Measurements from ENCODE around the gene ADAP2.
A peak's percentile ranks its signal among the peaks of the same experiment; 100 is the strongest.

Gene ADAP2

DNA sequence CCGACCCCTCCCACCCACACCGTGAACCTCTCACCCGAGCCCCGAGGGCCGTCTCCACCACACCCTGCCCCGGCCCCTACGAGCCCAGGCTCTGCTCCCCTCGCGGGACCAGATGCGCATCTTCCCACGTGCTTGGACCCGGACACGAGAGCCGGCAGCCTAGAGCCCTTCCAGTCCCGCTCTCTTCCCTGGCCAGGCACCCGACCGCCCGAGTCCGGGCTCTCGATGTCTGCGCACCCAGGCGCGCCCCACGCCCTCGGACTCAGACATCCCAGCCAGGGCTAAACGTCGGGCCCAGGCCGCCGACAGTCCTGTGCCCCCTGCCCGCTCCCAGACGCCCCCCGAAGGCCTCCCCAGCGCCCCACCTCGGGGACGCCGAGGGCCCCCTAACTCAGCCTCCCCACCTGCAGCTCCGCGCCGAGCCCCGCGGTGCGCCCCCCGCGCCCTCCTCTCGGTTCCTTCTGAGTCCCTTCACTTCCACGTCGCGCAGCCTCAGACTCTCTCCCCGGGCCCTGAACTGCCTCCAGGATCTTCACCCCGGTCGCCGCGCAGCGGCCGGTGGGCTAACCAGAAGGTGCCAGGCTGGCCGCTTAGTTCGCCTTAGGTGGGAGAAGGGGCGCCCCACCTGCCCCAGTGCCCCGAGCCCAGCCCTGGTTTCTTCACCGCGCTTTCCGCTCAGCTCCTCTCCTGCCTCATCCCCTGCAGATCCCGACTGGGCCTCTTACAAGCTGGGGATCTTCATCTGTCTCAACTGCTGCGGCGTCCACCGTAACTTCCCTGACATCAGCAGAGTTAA, 688 bp downstream of the ADAP2 start:
- TF ChIP-seq OVOL3 (tag by site-specific recombination; IDR thresholded peaks at IDR 0.05): no peak
- TF ChIP-seq, protein P1, sequence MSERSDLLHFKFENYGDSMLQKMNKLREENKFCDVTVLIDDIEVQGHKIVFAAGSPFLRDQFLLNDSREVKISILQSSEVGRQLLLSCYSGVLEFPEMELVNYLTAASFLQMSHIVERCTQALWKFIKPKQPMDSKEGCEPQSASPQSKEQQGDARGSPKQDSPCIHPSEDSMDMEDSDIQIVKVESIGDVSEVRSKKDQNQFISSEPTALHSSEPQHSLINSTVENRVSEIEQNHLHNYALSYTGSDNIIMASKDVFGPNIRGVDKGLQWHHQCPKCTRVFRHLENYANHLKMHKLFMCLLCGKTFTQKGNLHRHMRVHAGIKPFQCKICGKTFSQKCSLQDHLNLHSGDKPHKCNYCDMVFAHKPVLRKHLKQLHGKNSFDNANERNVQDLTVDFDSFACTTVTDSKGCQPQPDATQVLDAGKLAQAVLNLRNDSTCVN (tag by site-specific recombination; optimal IDR thresholded peaks at IDR 0.05): peak; percentile 9
- no peaks in the 10 kb centered on the region for H3K4me1 ChIP-seq (ENCODE audit: control insufficient read depth, insufficient read depth, low read length)
- H3K9me3 ChIP-seq (ENCODE audit: control insufficient read depth, insufficient read depth, low read depth, low read length): no peaks in the 10 kb centered on the region
- no peak overlapping the region; the same call in 1 of the 2 replicates for H3K27ac ChIP-seq (ENCODE audit: extremely low read depth, low read depth, low read length)
- POLR2A ChIA-PET: interaction anchor here (0.5 to 1.1 kb wide), 6 partner anchors 16 to 501 kb away, joined by 3 to 5 read pairs (median 4); no protein-coding TSS in a partner anchor
- CTCF ChIA-PET: interaction anchor here (0.5 kb wide), 1 partner anchor 798 kb away, joined by 5 read pairs; no protein-coding TSS in a partner anchor
- peaks cover 0 to 24% of the 10 kb centered on the region in 2 experiments; a peak in 2 of 3 replicates for H3K36me3 ChIP-seq (ENCODE audit: control insufficient read depth in 2 of 2, insufficient read depth in 1 of 2, low read length in 2 of 2)
- H3K4me3 ChIP-seq (ENCODE audit: low read depth, low read length): peak overlapping the region; percentile 50

DNA sequence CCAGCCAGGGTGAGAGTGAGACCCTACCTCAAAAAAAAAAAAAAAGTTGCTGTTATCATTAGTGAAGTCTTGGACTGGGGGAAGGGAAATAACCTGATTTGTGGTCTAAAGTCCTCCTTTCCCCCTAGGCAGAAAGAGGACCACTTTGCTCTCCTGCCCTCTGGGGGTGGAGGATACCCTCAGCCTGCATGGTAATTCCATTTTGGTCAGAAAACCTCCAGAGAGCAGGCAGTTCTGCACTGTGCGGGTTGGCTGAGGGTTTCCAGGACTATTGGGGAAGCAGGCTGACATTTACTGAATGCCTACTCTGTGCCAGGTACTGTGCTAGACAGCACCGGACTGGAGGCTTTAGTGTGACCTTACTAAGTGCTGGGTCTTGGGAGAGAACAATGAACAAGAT, 2.6 kb downstream of the ADAP2 start:
- ChIA-PET POLR2A (interaction anchor here (1.2 kb wide), 1 partner anchor 84 kb away, joined by 3 read pairs; no protein-coding TSS in a partner anchor), CTCF (interaction anchor here (0.6 kb wide), 2 partner anchors 41 to 271 kb away, joined by 4 read pairs; no protein-coding TSS in a partner anchor)
- H3K4me1 ChIP-seq (ENCODE audit: control insufficient read depth, insufficient read depth, low read length): no peaks in the 10 kb centered on the region
- no peak for TF ChIP-seq ZNF133 (tag by site-specific recombination; IDR thresholded peaks at IDR 0.05)
- TF ChIP-seq, protein P2, sequence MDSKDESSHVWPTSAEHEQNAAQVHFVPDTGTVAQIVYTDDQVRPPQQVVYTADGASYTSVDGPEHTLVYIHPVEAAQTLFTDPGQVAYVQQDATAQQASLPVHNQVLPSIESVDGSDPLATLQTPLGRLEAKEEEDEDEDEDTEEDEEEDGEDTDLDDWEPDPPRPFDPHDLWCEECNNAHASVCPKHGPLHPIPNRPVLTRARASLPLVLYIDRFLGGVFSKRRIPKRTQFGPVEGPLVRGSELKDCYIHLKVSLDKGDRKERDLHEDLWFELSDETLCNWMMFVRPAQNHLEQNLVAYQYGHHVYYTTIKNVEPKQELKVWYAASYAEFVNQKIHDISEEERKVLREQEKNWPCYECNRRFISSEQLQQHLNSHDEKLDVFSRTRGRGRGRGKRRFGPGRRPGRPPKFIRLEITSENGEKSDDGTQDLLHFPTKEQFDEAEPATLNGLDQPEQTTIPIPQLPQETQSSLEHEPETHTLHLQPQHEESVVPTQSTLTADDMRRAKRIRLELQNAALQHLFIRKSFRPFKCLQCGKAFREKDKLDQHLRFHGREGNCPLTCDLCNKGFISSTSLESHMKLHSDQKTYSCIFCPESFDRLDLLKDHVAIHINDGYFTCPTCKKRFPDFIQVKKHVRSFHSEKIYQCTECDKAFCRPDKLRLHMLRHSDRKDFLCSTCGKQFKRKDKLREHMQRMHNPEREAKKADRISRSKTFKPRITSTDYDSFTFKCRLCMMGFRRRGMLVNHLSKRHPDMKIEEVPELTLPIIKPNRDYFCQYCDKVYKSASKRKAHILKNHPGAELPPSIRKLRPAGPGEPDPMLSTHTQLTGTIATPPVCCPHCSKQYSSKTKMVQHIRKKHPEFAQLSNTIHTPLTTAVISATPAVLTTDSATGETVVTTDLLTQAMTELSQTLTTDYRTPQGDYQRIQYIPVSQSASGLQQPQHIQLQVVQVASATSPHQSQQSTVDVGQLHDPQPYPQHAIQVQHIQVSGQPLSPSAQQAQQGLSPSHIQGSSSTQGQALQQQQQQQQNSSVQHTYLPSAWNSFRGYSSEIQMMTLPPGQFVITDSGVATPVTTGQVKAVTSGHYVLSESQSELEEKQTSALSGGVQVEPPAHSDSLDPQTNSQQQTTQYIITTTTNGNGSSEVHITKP (tag by site-specific recombination; IDR thresholded peaks at IDR 0.05): peak; percentile 85
- H3K27ac ChIP-seq (ENCODE audit: extremely low read depth, low read depth, low read length): no peak overlapping the region
- H3K4me3 ChIP-seq (ENCODE audit: low read depth, low read length): no peak overlapping the region
- peaks cover 0 to 32% of the 10 kb centered on the region in 2 experiments; a peak in 2 of 3 replicates for H3K36me3 ChIP-seq (ENCODE audit: control insufficient read depth in 2 of 2, insufficient read depth in 1 of 2, low read length in 2 of 2)
- no peaks in the 10 kb centered on the region for H3K9me3 ChIP-seq (ENCODE audit: control insufficient read depth, insufficient read depth, low read depth, low read length)

DNA sequence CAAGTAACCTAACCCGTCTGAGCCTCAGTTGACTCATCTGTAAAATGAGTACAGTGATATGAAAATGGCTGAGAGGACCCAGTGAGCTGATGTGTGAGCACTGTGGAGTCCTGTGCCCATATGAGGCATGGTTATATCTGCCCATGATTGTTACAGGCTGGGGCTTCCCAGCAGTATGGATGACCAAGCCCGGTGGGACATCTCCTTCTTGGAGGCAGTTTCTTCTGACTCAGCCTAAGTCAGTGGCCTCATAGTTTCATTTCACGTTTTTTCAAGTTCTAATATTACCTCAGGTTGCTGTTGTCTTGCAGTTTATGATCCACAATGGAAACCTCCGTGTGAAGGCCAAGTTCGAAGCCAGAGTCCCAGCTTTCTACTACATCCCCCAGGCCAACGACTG, 4.8 kb downstream of the ADAP2 start:
- Histone ChIP-seq H3K36me3 (ENCODE audit: control insufficient read depth in 2 of 2, insufficient read depth in 1 of 2, low read length in 2 of 2) (peaks cover 0 to 44% of the 10 kb centered on the region in 2 experiments; a peak in 2 of 3 replicates), H3K9me3 (ENCODE audit: control insufficient read depth, insufficient read depth, low read depth, low read length) (no peaks in the 10 kb centered on the region), H3K27ac (ENCODE audit: extremely low read depth, low read depth, low read length) (peak overlapping the region; percentile 16; the same call in 1 of the 2 replicates), H3K4me3 (ENCODE audit: low read depth, low read length) (no peak overlapping the region), H3K4me1 (ENCODE audit: control insufficient read depth, insufficient read depth, low read length) (no peaks in the 10 kb centered on the region)
- ChIA-PET POLR2A (interaction anchor here (0.5 kb wide), 1 partner anchor 41 kb away, joined by 7 read pairs; no protein-coding TSS in a partner anchor), CTCF (no interaction called here)
- TF ChIP-seq, protein P3, sequence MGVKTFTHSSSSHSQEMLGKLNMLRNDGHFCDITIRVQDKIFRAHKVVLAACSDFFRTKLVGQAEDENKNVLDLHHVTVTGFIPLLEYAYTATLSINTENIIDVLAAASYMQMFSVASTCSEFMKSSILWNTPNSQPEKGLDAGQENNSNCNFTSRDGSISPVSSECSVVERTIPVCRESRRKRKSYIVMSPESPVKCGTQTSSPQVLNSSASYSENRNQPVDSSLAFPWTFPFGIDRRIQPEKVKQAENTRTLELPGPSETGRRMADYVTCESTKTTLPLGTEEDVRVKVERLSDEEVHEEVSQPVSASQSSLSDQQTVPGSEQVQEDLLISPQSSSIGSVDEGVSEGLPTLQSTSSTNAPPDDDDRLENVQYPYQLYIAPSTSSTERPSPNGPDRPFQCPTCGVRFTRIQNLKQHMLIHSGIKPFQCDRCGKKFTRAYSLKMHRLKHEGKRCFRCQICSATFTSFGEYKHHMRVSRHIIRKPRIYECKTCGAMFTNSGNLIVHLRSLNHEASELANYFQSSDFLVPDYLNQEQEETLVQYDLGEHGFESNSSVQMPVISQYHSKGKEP (tag by site-specific recombination; IDR thresholded peaks at IDR 0.05): no peak

DNA sequence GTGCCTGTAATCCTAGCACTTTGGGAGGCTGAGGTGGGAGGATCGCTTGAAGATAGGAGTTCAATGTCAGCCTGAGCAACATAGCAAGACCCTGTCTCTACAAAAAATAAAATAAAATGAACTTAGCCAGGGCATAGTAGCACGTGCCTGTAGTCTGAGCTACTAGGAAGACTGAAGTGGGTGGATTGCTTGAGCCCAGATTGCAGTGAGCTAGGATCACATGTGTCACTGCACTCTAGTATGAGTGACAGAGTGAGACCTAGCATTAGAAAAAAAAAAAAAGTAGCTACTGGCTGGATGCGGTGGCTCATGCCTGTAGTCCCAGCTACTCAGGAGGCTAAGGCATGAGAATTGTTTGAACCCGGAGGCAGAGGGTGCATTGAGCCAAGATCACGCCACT, 6.0 kb downstream of the ADAP2 start:
- no peak for TF ChIP-seq ZNF146 (tag by site-specific recombination; IDR thresholded peaks at IDR 0.05)
- no peak for TF ChIP-seq ZBTB21 (tag by site-specific recombination; IDR thresholded peaks at IDR 0.05)
- no peak for TF ChIP-seq HOXC10 (CRISPR knock-in tag; IDR thresholded peaks at IDR 0.05)
- TF ChIP-seq ZNF777 (tag by site-specific recombination; IDR thresholded peaks at IDR 0.05; ENCODE audit: borderline replicate concordance): no peak
- TF ChIP-seq, protein P4, sequence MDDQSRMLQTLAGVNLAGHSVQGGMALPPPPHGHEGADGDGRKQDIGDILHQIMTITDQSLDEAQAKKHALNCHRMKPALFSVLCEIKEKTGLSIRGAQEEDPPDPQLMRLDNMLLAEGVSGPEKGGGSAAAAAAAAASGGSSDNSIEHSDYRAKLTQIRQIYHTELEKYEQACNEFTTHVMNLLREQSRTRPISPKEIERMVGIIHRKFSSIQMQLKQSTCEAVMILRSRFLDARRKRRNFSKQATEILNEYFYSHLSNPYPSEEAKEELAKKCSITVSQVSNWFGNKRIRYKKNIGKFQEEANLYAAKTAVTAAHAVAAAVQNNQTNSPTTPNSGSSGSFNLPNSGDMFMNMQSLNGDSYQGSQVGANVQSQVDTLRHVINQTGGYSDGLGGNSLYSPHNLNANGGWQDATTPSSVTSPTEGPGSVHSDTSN (CRISPR knock-in tag; IDR thresholded peaks at IDR 0.05): no peak
- H3K9me3 ChIP-seq (ENCODE audit: control insufficient read depth, insufficient read depth, low read depth, low read length): no peaks in the 10 kb centered on the region
- H3K4me3 ChIP-seq (ENCODE audit: low read depth, low read length): no peak overlapping the region
- peaks cover 0 to 48% of the 10 kb centered on the region in 2 experiments; a peak in 2 of 3 replicates for H3K36me3 ChIP-seq (ENCODE audit: control insufficient read depth in 2 of 2, insufficient read depth in 1 of 2, low read length in 2 of 2)
- CTCF ChIA-PET: no interaction called here
- no peak overlapping the region for H3K27ac ChIP-seq (ENCODE audit: extremely low read depth, low read depth, low read length)
- no peaks in the 10 kb centered on the region for H3K4me1 ChIP-seq (ENCODE audit: control insufficient read depth, insufficient read depth, low read length)
- POLR2A ChIA-PET: no interaction called here
